GM21619 (cell line): ENCODE measurements around the gene COG1.

Source experiments
- ATAC-seq: cut with Tn5 transposase; IDR thresholded peaks from one replicate; pipeline ENCODE4 v1.9.1; 2021; ENCODE audit not compliant: unreplicated experiment

COG1 gene

DNA sequence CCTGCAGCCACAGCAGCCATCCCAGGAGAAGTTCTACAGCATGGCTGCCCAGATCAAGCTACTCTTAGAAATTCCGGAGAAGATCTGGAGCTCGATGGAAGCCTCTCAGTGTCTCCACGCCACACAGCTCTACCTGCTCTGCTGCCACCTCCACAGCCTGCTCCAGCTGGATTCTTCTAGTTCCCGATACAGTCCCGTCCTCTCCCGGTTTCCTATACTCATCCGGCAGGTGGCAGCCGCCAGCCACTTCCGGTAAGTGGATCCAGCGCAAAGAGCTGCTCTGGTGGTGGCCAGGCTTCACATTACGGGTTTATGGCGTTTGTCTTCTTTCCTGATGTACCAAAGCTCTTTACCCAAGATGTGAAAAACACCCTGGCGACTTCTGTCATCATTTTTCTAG, 3.6 kb downstream of the COG1 start:
- ATAC-seq: no peak

DNA sequence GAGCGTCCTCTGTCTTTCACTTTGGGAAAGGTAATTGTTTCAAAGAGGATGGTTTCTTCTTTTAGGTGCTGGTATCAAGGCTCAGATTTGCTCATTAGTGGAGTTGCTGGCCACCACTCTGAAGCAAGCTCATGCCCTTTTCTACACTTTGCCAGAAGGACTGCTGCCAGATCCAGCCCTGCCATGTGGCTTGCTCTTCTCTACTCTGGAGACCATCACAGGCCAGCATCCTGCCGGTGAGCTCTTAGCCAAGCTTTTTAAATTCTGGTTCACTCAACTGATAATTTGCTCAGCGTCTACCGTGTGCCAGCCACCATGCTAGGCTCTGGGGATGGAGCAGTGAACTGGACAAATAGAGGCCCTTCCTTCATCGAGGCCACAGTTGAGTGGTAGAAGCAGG, 4.3 kb downstream of the COG1 start:
- no peak for ATAC-seq

DNA sequence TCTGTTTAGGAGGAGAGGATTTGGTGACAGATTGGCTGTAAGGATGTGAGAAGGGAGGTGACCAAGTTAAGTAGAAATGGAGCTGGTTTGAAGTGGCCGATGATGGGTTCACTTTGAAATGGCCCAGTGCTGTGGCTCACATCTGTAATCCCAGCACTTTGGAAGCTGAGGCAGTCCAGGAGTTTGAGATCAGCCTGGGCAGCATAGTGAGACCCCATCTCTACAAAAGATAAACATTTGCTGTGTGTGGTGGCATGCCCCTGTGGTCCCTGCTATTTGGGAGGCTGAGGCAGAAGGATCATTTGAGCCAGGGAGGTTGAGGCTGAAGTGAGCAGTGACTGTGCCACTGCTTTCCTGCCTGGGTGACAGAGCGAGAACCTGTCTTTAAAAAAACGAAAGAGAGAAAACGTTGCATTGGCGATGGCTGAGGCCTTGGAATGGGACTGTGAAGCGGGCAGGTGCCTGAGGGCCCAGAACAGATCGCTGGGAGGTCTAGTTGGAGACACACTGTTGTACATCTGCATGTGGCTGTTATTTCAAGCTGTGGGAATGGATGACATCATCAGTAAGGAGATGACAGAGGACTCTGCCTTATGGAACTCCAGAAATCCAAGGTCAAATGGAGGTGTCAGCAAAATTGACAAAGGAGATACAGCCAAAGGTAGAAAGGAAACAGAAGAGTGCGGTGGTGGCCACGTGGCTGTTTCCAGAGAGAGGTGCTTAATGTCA, 5.5 kb downstream of the COG1 start:
- ATAC-seq: no peak

DNA sequence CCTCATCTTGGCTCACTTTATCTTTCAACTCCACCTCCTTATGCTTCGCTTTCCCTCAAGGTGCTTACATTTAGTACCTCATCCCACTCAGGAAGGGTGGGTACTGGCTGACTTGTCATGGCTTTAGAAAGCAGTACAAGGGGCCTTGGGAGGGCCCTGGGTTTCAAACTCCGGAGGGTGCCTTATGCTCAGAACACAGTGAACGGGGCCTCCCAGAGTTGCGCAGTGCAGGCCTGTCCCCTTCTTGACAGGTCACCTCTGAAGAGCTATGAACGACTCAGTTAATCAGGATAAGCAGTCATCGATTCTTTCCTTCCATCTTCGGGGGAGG, 6.0 kb downstream of the COG1 start:
- no peak for ATAC-seq

DNA sequence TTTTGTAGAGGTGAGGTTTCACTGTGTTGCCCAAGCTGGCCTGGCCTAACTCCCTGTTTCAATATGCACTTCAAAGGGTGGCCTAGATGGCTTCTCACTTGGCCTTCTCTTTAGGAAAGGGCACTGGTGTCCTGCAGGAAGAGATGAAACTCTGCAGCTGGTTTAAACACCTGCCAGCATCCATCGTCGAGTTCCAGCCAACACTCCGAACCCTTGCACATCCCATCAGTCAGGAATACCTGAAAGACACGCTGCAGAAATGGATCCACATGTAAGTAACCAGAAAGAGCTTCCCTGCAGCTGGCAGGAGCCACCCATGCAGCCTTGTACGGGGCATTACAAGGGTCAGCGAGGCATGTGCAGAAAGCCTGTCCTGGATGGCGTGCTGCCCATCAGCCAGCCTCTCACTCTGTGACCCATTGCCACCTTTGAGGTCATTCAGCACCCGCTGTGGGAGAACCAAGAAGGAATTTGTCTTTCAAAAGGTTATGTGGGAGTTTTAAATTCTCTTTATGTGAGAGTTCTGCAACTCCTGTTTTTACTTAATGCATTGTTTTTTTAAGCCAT, 7.0 kb downstream of the COG1 start:
- no peak for ATAC-seq

DNA sequence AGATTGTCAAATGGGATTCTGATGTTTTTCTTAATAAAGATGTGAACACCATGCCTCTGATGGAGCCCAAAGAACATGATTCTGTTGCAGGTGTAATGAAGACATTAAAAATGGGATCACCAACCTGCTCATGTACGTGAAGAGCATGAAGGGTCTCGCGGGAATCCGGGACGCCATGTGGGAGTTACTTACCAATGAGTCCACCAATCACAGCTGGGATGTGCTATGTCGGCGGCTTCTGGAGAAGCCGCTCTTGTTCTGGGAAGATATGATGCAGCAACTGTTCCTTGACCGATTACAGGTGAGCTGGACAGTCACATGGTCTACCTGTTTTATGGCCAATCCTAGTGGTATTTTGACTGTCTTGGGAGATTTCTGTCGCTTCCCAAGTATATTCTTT, 7.6 kb downstream of the COG1 start:
- ATAC-seq: no peak

DNA sequence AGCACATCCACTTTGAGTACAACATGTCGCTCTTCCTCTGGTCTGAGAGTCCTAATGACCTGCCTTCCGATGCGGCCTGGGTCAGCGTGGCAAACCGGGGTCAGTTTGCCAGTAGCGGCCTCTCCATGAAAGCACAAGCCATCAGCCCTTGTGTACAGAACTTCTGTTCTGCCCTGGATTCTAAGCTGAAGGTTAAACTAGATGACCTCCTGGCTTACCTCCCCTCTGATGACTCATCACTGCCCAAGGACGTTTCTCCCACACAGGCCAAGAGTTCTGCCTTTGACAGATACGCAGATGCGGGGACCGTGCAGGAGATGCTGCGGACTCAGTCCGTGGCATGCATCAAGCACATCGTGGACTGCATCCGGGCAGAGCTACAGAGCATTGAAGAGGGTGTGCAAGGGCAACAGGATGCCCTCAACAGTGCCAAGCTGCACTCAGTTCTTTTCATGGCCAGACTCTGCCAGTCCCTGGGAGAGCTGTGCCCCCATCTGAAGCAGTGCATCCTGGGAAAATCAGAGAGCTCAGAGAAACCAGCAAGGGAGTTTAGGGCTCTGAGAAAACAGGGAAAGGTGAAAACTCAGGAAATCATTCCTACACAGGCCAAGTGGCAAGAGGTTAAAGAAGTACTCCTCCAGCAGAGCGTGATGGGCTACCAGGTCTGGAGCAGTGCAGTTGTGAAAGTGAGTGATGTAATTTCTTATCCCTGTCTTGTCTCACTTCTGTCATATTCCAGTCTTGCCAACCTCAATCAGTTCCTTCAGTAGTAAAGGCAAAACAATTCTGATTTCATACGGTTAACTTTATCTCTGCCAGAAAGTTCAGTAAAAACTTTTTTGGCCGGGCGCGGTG, 8.6 kb downstream of the COG1 start:
- no peak for ATAC-seq

DNA sequence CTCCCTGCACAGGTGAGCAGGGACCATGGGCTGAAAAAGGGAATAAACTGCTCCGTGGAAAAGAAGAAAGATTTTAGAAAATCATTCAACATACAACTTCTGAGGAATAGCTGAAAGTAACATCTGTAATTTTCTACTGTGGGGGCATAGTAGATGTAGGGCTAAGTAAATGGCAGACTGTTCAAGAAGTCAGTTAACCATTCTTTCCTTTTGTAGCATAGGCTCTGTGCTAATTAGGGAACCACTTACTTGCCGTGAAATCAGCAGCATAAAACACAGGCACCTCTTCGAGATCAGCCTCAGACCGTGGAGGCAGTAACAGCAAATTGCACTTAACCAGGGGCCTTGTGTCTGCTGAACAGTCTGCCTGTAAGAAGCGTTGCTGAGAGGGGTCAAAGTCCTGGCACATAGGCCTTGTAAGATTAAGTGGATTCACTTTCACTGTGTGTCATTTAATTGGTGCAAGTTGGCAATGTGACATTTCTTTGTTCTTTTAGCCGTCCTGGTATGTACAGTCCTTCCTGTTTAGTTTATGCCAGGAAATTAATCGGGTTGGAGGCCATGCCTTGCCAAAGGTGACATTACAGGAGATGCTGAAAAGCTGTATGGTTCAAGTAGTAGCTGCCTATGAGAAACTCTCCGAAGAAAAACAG, 10.4 kb downstream of the COG1 start:
- no peak for ATAC-seq

DNA sequence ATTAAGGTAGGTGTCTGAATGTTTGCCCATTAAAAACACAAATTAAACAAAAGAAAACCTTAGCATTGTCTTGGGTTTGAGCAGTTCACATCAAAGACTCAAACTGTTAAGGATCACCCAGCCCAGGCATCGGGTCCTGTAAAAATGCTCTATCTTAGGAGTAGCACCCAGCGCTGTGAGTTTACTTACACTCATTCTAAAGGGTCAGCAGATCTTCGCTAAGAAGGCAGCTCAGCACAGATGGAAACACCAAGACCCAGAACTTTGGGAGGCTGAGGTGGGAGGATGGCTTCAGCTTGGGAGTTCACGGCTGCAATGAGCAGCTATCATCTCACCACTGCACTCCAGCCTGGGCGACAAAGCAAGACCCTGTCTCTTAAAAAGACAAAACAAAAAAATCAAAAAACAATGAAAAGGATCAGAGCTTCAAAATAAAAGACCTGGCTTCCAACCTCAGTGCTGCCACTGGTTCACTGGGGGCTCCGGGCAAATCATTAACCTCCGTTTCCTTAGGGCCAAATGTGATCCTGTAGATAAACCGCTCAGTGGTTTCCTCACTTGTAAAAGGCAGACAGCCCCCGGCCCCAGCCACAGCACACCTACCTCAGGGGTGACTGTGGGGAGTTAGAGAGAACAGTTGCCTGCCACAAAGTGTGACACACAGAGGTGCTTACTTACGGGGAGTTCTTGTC, 11.1 kb downstream of the COG1 start:
- no peak for ATAC-seq

DNA sequence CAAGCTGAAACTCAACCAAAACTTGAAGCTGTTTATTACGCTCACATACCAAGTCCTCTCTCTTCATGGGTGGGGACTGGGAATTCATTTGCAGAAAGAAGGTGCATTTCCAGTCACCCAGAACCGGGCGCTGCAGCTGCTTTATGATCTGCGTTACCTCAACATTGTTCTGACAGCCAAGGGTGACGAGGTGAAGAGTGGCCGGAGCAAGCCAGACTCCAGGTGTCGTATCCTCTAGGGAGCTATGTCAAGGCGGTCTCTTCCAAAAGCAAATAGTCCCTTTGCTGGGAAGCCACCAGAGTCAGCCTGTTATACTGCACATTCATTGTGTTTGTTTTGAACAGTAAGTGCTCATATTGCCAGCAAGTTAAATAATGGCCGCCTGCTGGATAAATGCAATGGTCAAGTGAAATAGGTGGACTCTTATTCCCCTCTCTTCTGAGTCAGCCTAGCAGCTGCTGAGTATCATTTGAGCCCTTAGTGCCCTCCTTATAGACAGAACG, 12.7 kb downstream of the COG1 start:
- ATAC-seq: no peak

DNA sequence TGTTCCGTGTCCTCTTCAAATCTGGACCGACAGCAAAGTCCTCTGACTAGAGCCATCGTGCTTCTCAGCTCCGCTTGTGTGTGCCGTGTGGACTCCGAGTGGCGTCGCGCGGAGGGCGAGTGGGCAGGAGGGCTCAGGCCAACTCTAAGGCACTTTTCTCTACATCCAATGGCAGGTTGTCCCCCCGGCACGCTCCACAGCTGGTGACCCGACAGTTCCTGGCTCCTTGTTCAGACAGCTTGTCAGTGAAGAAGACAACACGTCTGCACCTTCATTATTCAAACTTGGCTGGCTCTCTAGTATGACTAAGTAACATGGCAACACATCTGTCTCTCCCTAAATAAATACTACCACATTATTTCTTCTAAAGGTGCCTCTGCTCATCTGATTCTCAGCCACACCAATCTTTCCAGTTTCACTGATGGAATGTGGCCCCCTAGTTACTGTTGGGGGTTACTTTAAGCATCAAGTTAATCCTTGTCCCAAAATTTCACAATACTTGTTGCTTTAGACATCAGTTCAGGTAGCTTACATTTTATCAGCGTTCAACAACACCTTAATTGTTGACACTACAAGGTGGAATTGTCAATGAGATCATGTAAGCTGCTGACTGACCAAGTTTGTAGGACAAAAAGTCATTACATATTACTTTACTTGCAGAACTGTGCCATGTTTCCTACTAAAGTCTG, 15.4 kb downstream of the COG1 start:
- ATAC-seq: no peak

DNA sequence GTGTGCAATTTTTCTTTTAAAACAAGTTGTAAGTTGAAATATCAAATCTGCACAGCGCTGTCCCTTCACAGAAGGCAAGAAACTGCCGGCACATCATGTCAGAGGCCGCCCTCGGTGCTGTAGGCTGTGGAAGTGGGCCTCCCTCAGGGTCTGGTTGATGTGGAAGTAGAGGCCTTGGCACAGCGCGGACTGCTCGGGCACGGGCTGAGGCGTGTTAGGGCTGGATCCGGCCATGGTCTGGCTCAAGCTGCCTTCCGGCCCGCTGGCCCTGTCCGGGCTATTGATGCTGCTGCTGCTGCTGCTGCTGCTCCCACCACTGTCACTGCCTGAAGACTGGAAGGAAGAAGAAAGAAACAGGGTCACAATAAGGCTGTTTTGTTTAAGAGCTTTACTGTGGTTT, 16.6 kb downstream of the COG1 start:
- no peak for ATAC-seq

DNA sequence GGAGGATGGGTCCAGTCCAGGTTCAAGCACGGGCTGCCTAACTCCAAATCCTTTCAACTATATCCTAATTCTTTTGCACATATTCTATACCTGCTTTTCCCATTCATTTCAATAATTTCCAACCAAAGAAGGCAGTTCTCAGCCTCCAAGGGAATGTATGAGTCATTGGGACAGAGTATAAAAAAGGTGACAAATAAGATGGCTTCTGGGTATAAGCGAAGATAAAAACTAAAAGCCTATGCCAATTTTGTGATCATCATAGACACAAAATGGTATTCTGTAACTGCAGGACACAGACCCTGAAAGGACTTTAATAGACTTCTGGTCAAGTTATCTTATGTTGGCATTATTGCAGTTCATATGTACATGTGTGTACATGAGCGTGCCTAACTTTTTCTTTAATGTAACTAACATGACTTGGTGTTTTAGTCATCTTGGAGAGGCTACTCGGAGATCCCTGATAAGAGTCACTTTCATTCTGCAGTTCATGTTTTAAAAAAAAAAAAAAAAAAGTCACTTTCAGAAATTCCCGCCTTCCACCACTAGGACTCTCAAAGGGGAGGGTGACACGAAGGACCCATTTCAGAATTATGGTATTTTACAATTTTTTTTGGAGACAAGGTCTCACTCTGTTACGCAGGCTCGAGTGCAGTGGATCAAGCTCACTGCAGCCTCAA, 17.3 kb downstream of the COG1 start:
- no peak for ATAC-seq

DNA sequence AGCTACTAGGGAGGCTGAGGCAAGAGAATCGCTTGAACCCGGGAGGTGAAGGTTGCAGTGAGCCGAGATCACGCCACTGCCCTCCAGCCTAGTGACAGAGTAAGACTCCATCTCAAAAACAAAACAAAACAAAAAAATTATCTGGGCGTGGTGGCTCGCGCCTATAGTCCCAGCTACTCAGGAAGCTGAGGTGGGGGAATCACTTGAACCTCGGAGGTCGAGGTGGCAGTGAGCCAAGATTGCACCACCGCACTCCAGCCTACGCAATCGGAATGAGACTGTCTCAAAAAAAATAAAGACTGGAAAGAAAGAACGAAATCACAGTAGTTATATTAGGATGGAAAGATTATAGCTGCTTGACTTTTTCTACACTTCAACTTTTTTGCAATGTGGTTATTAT, 18.9 kb downstream of the COG1 start:
- no peak for ATAC-seq

DNA sequence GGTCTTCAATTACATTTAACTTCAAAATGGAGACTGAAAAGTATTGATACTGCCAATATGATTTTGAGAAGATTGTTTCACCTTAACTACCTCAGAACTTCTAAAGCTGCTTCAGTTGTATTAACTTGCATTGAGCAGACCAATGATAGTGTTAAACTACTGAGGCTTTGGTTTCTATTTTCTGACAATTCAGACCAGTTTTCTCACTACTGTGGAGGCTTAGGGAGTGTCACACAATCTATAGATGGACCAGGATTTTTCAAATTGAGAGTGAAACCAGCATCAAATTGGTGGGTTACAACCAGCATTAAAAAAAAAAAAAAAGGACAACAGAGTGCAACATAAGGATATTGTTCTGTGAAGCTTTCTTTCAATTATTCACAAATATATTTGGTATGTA, 21.2 kb downstream of the COG1 start:
- no peak for ATAC-seq

DNA sequence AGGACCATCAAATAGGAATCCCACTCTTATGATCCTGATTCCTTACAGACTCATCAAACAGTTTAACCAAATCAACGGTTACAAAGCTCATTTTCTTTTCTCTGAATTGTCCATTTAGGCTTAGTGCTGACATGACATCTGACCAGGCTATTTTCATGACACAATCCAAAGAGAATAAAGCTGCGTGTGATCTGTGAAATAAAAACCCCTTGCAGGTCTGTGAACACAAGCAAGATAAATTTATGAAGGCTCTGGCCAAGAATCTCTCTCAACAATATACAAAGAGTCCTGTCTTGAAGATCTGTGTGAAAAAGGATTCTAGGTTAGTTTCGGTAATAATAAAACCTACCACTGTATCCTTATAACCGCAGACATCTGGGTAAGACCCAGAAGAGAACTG, 22.0 kb downstream of the COG1 start:
- no peak for ATAC-seq

DNA sequence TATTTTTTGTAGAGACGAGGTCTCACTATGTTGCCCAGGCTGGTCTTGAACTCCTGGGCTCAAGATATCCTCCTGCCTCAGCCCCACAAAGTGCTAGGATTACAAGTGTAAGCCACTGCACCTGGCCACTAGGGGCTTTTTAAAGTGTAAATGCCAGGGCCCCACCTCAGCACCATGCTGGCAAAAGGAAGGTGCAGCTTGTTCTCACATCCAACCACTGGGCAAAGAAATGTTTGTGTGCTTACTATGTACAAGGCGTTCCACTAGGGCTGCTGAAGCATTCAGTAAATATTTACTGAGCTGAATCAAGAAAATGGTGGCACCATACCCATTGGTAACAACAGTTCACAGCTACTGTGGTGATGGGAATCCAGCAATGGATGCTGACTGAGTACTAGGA, 22.6 kb downstream of the COG1 start:
- no peak for ATAC-seq

DNA sequence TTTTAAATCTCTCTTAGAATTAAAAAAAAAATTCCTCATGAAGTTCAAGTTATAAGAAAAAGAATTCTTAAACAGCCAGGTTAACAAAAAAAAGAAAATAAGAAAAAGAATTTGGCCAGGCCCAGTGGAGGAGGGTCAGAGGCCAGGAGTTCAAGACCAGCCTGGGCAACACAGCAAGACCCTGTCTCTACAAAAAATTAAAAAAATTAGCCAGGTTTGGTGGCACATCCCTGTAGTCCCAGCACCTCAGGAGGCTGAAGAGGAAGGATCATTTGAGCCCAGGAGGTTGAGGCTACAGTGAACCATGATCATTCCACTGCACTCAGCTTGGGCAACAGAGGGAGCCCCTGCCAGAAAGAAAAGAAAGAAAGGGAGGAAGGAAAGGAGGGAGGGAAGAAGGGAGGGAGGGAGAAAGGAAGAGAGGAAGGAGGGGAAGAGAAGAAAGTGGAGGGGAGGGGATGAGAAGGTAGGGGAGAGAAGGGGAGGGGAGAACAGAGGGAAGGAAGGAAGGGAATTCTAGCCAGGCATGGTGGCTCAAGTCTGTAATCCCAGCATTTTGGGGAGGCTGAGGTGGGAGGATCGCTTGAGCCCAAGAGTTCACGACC, 30.9 kb downstream of the COG1 start:
- no peak for ATAC-seq

DNA sequence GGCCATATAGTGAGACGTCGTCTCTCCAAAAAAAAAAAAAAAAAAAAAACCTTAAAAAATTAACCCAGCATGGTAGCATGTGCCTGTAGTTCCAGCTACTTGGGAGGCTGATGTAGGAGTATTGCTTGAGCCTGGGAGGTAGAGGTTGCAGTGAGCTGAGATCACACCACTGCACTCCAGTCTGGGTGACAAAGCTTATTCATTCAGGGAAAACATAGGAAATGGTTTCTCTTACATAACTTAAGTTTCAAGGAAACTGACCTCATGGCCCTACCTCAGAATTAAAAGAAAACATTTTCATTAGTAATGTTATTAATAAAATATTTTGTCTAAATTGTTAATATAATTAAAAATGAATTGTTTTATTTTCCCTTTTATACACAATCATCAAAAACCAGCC, 31.4 kb downstream of the COG1 start:
- ATAC-seq: no peak
